Measurements from ENCODE around the gene KRI1.
"Not testable (repeated sequence)": the region's sequence is repeated elsewhere in the genome, so short reads cannot be mapped to it uniquely, and the experiment has no call there.

The KRI1 gene

DNA sequence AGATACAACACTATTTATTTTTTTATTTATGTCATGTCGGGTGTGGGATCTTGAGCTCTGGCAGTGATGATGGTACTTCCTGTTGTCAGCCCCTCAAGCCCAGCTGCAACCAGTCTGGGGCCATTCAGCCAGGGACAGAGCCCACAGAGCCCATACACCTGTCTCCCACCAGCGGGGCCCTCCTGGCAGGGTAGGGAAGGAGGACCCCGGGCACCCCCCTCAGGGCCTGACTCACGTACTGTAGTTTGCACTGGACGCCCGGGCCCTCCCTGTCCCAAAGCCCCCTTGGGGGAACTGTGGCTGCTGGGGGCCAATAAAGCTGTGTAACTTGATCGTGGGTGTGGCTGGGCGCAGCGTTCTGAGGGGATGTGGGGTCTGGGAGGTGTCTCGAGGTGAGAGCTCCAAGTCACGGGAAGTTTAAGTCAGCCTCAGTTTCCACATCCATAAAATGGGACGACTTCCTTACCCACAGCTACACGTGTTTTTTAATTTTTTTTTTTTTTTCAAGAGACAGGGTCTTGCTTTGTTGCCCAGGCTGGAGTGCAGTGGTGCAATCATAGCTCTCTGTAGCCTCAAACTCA is 12.6 kb downstream of the KRI1 start:
- no peak for DNase-seq (ENCODE audit: low read depth)
- H3K4me3 ChIP-seq (ENCODE audit: low read depth, low read length): no peak overlapping the region

DNA sequence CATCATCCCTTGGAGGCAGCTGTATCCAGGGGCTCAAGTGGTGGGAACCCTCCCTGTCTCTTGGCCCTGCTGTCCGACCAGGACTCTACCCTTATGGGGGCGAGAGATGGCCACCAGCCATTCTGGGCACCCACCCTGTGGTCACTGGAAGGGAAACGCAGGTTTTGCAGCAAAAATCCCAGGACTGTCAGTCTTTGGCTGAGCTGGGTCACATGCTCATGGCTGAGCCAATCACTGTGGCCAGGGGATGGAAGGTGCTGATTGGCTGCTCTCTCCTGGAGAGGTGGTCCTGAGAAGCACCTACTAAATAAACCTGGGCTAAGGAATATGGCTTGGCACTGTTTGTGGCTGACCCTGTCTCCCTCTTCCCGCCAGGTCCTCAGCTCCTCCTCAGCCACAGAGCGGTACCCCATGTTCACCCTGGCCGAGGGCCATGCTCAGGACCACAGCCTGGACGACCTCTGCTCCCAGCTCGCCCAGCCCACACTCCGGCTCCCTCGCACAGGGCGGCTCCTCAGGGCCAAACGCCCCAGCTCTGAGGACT is 13.2 kb downstream of the KRI1 start:
- DNase-seq (ENCODE audit: low read depth): no peak
- no peak overlapping the region for H3K4me3 ChIP-seq (ENCODE audit: low read depth, low read length)

- no peak overlapping the region for H3K4me3 ChIP-seq (ENCODE audit: low read depth, low read length)
- no peak for DNase-seq (ENCODE audit: low read depth)
Measured at GRCh38 chr19:10551698-10552301, 14.0 kb downstream of the KRI1 start.

- not testable (repeated sequence) for H3K4me3 ChIP-seq (ENCODE audit: low read depth, low read length); DNase-seq (ENCODE audit: low read depth)
Measured at GRCh38 chr19:10551006-10551405, 14.8 kb downstream of the KRI1 start.

- no peak overlapping the region for H3K4me3 ChIP-seq (ENCODE audit: low read depth, low read length)
- DNase-seq (ENCODE audit: low read depth): no peak
Measured at GRCh38 chr19:10550336-10550735, 15.5 kb downstream of the KRI1 start.

DNA sequence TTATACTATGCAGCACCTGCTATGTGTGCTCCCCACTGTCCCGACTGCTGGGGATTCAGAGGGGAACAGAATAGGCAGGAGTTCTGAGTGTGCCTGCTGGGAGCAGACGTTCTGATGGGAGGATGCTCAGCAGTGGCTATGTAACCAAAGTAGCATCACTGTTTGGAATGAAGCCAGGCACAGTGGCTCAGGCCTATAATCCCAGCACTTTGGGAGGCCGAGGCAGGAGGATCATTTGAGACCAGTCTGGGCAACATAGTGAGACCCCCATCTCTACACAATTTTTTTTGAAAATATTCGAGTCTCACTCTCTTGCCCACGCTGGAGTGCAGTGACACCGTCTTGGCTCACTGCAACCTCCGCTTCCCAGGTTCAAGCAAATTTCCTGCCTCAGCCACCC is 16.1 kb downstream of the KRI1 start:
- no peak overlapping the region for H3K4me3 ChIP-seq (ENCODE audit: low read depth, low read length)
- no peak for DNase-seq (ENCODE audit: low read depth)

DNA sequence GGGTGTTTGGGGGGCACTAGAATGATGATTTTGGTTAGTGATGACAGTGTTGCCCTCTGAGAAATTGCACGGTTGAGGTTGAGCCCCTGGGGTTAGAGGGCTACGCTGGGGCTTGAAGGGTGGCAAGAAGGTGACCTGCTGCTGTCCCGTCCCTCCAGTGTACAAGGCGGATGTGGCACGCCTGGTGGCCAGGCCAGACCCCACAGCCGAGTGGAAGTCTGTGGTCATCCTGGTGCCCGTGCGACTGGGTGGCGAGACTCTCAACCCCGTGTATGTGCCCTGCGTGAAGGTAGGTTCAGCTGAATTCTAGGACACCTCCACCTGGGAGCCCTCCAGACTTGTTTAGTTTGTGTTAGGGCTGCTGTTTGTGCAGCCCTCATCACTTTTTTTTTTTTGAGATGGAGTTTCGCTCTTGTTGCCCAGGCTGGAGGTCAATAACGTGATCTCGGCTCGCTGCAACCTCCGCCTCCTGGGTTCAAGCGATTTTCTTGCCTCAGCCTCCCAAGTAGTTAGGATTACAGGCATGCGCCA is 17.0 kb downstream of the KRI1 start:
- DNase-seq (ENCODE audit: low read depth): no peak
- H3K4me3 ChIP-seq (ENCODE audit: low read depth, low read length): no peak overlapping the region

DNA sequence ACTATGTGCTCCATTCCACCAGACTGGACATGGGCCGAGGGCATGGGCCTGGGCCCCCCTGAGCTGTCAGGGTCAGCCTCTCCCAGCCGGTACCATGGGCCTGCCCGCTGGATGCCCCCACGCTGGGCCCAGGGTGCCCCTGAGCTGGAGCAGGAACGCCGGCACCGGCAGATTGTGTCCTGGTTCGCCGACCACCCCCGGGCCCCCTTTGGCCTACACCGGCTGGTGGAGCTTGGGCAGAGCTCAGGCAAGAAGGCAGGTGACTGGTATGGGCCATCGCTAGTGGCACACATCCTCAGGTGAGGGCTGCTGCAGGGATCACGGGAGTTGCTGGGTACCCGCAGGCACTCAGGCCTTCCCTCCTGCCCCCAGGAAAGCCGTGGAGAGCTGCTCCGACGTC is 19.0 kb downstream of the KRI1 start:
- no peak overlapping the region for H3K4me3 ChIP-seq (ENCODE audit: low read depth, low read length)
- DNase-seq (ENCODE audit: low read depth): no peak

- no peak for DNase-seq (ENCODE audit: low read depth)
- H3K4me3 ChIP-seq (ENCODE audit: low read depth, low read length): peak overlapping the region; percentile 86
Measured at GRCh38 chr19:10544753-10545251, 21.0 kb downstream of the KRI1 start.

DNA sequence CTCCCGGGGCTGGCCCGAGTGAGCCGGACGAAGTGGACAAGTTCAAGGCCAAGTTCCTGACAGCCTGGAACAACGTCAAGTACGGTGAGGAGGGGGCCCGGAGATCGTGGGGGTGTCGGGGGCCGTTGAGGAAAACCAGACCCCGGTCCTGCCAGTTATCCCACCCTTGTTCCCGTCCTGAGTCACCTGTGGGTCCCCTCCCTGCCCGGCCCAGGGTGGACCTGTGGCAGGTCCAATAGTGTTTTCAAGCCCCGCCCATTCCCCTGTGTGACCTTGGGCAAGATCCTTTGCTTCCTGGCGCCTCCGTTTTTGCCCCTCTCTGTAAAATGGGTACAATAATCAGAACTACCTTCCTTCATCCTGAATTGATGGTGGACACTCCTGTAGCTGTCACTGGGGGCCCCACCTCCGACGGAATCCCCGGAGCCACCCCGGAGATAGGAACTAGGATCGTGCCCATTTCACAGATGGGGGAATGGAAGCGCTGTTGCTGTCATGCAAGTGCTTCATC is 21.5 kb downstream of the KRI1 start:
- DNase-seq (ENCODE audit: low read depth): no peak
- H3K4me3 ChIP-seq (ENCODE audit: low read depth, low read length): peak overlapping the region; percentile 86

DNA sequence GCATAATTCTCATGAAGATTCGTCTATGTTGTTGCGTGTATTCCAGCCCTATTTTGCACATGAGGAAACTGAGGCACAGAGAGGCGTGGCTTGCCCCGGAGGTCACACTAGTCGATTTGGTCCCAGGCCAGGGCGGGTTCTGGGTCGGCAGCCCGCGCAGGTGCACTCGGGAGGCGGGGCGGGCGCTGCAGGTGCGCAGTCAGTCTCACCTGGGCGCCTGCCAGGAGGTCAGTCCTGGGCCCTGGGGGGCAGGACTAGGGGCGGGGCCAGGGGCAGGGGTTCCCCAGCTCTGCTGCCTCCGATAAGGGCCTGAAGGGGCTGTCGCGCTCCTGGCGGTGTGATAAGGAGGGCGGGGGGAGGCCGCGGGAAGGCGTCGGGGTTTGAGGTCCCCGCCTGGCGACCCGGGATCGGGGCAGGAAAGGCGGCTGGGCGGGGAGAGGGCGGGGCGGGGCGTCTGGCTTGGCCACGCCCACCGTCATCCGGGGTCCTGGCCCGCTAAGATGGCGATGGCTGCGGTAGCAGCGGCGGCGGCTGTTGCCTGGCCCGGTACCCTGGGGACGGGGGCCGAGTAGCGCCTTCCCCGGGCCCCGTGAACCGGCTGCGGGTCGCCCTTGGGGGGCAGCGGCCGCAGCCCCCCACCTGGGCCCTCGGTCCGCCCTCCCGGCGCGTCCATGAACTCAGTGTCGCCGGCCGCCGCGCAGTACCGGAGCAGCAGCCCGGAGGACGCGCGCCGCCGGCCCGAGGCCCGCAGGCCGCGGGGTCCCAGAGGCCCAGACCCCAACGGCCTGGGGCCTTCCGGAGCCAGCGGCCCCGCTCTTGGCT is 22.2 kb downstream of the KRI1 start, which contains the start of gene ATG4D:
Gene ATG4D, plus strand, starts transcription at position 485 of the 822 bp plus-strand sequence. Its CDS starts 187 bp downstream, at position 672.
- H3K4me3 ChIP-seq (ENCODE audit: low read depth, low read length): peak within 1 kb of the TSS; percentile 86
- no peak for DNase-seq (ENCODE audit: low read depth)

GRCh38 chr19:10543059-10543419 is 22.8 kb downstream of the KRI1 start:
- peak overlapping the region; percentile 86 for H3K4me3 ChIP-seq (ENCODE audit: low read depth, low read length)
- DNase-seq (ENCODE audit: low read depth): no peak

GRCh38 chr19:10539016-10539415 is 26.8 kb downstream of the KRI1 start:
- H3K4me3 ChIP-seq (ENCODE audit: low read depth, low read length); DNase-seq (ENCODE audit: low read depth): not testable (repeated sequence)

DNA sequence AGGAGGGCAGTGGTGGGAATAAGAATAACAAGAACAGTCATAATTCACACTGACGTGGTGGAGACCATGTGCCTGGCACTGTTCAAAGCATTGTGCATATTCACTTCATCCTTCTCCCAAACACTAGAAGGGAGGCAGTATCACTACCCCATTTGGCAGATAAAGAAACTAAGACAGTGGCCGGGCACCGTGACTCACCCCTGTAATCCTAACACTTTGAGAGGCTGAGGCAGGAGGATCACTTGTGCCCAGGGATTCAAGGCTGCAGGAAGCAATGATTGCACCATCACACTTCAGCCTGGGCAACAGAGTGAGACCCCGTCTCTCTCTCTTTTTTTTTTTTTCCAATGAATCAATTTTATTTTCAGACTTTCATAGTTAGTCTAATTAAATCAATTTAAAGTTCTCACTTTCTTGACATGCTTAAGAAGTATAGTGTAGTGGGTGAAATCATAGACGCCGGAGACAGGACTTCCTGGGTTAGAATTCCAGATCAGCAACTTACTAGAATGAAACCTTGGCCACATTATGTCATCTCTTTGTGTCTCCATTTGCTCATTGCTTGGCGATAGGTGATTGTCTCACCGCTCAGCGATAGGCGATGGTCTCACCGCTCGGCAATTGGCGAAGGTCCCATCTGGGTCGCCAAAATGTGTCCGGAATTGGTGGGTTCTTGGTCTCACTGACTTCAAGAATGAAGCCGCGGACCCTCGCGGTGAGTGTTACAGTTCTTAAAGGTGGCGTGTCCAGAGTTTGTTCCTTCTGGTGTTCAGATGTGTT is 27.4 kb downstream of the KRI1 start:
- no peak for DNase-seq (ENCODE audit: low read depth)
- H3K4me3 ChIP-seq (ENCODE audit: low read depth, low read length): no peak overlapping the region

DNA sequence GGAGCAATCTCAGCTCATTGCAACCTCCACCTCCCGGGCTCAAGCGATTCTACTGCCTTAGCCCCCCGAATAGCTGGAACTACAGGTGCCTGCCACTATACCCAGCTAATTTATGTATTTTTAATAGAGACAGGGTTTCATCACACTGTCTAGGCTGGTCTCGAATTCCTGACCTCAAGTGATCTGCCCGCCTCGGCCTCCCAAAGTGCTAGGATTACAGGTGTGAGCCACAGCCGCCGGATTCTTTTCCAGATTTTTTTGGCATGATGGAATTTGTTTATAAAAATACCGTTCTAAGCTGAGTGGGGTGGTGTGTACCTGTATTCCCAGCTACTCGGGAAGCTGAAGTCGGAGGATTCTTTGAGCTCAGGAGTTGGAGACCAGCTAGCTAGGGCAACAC is 28.1 kb downstream of the KRI1 start:
- no peak overlapping the region for H3K4me3 ChIP-seq (ENCODE audit: low read depth, low read length)
- DNase-seq (ENCODE audit: low read depth): no peak

DNA sequence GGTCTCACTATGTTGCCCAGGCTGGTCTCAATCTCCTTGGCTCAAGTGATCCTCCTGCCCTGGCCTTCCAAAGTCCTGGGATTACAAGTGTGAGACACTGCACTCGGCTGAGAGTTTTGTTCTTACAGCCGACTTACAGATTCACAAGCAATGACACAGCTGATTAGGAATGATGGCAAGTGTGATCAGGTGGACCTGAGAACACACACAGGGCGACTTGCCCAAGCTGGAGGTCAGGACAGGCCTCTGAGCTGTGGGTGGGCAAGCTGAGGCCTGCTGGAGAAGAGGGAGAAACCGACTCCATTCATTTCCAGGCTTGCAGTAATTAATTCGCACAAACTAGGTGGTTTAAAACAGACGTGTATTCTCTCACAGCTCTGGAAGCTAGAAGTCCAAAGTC is 30.2 kb downstream of the KRI1 start:
- H3K4me3 ChIP-seq (ENCODE audit: low read depth, low read length): no peak overlapping the region
- DNase-seq (ENCODE audit: low read depth): no peak

DNA sequence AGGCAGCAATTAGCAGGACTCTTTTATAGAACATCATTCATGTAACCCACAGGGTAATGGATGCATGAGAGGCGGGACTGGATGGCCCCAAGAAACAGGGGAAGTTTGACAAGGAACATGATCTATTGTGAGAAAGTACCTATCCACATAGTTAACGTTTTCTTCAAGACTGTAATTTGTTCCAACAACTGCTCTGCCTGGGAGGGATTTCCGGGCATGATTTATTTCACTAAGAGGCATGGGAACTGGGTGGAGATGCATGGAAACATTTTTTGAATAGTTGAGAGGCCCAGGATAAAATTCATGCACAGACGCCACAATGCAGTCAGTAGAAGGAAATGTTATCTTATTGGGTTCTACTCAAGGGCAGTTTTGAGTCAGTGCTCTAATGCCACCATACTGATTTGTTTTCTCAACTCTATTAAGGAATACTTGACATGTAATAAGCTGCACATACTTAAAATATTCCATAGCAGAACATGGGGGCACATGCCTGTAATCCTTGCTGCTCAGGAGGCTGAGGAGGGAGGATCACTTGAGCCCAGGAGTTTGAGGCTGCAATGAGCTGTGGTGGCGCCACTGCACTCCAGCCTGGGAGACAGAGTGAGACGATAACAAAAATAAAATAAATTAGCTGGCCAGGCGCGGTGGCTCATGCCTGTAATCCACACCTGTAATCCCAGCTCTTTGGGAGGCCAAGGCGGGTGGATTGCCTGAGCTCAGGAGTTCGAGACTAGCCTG is 32.0 kb downstream of the KRI1 start:
- H3K4me3 ChIP-seq (ENCODE audit: low read depth, low read length): no peak overlapping the region
- DNase-seq (ENCODE audit: low read depth): peak; percentile 12

- no peak overlapping the region for H3K4me3 ChIP-seq (ENCODE audit: low read depth, low read length)
- DNase-seq (ENCODE audit: low read depth): no peak
Measured at GRCh38 chr19:10532457-10532856, 33.4 kb downstream of the KRI1 start.

Measured in skeletal muscle cell (primary cell).